Mucosa of descending colon (tissue), 3 donors: ENCODE results near the gene LRP4. TPM values are rescaled to one million over a fixed set of nuclear protein-coding genes. Genes with fewer than 3 reads are reported as not detected.
A peak's percentile ranks its signal among the peaks of the same experiment; 100 is the strongest.

Experiments used
- ATAC-seq: fragments of 200-7000 bp; cut with Tn5 transposase; one replicate; pipeline ENCODE4 v1.9.1; 2020; ENCODE audit warnings: mild to moderate bottlenecking, moderate library complexity
- DNase-seq, 3 donors: peaks; one replicate each; pipeline ENCODE4 v3.0.0-alpha.2; 2020
- H3K36me3 ChIP-seq: fragments of 200-600 bp; one replicate; pipeline ENCODE4 v1.8.0; 2021; ENCODE audit warnings: low read depth, mild to moderate bottlenecking
- H3K4me1 ChIP-seq: fragments of 200-600 bp; one replicate; pipeline ENCODE4 v1.8.0; 2021; ENCODE audit warnings: low read depth, mild to moderate bottlenecking
- H3K4me3 ChIP-seq: fragments of 200-600 bp; one replicate; pipeline ENCODE4 v1.8.0; 2021; ENCODE audit warnings: mild to moderate bottlenecking
- H3K9me3 ChIP-seq: fragments of 200-600 bp; one replicate; pipeline ENCODE4 v1.8.0; 2021; ENCODE audit warnings: mild to moderate bottlenecking
- intact Hi-C, 2 donors: fragments of 100-400 bp; cut with DNase I in 1 of 2; cut with micrococcal nuclease in 1 of 2; formaldehyde crosslinking; loops; one replicate each; pipeline versions ENCODE4 v1.11.0 to v1.11.1; 2022; cut with DNase I, micrococcal nuclease
- total RNA-seq, 3 donors: library from RNA; stranded (reverse); fragmentation: NEBNext Ultra II Directional in 2 of 3; extraction: Animal tissue kit (Norgen Biotek cat#: 25700) in 2 of 3; gene quantifications; one replicate each; pipeline versions ENCODE4 v1.2.1 to v1.2.4, GENCODE V29; 2021 to 2023
- TF ChIP-seq, protein P1 (sequence below): fragments of 200-600 bp; IDR thresholded peaks from one replicate; pipeline ENCODE4 v1.8.0; 2022; ENCODE audit warnings: antibody characterized with exemption, mild to moderate bottlenecking
- donor health status: DM: no; HTN: no; CAD: no; lungs with moderate emphysema.
- donor health status: DM: no; HTN: no; CAD: no.
- donor health status: DM: no; HTN: yes; CAD: no.

LRP4 gene
- total RNA-seq, 3 donors from 2014 or later = 19.7 to 50.0 (median 35.3) TPM

DNA sequence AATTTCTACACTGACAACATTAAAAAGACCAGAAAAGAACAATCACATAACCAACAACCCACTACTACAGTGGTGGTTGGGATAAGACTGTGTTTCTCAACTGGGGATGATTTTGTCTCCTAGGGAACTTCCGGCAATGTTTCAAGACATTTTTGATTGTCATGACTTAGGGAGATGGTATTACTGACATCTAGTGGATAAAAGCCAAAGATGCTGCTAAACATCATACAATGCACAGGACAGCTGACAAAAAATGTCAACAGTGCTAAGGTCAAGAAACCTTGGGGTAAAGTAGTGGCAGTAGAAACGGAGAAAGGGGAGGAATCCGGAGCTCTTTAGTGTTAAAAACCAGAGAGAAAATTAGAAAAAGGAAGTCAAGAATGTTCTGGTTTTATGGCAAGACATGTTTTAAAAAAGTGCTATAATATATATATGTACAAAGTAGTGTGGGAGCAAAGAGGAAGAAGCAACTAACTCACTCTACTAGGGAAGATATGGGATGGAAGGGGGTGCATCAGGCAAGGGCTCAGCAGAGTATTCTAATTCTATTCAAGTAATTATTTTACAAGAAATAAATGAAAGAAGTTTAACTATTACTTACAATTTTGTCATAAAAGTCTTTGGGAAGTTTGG lies 109.4 kb downstream of the LRP4 start:
- no peak for DNase-seq
- Histone ChIP-seq H3K9me3 (no peaks in the 10 kb centered on the region), H3K4me1 (no peaks in the 10 kb centered on the region), H3K4me3 (no peak overlapping the region), H3K36me3 (peaks cover 5% of the 10 kb centered on the region)
- peak; percentile 66 for ATAC-seq
- TF ChIP-seq, protein P1, sequence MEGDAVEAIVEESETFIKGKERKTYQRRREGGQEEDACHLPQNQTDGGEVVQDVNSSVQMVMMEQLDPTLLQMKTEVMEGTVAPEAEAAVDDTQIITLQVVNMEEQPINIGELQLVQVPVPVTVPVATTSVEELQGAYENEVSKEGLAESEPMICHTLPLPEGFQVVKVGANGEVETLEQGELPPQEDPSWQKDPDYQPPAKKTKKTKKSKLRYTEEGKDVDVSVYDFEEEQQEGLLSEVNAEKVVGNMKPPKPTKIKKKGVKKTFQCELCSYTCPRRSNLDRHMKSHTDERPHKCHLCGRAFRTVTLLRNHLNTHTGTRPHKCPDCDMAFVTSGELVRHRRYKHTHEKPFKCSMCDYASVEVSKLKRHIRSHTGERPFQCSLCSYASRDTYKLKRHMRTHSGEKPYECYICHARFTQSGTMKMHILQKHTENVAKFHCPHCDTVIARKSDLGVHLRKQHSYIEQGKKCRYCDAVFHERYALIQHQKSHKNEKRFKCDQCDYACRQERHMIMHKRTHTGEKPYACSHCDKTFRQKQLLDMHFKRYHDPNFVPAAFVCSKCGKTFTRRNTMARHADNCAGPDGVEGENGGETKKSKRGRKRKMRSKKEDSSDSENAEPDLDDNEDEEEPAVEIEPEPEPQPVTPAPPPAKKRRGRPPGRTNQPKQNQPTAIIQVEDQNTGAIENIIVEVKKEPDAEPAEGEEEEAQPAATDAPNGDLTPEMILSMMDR = no peak
- intact Hi-C loops = no loop called here

Other genes starting within 250 kb of the LRP4 start
- 10 to 100 TPM; 76.4 to 95.2 (median 90.6) TPM for gene ARHGAP1, start 217.9 kb downstream of the LRP4 start, total RNA-seq
- 10 to 100 TPM in 2 of 3 donors, 1 to 10 TPM in 1; 8.0 to 13.2 (median 12.8) TPM for gene ZNF408, start 217.5 kb downstream of the LRP4 start, total RNA-seq
- gene F2, start 199.3 kb downstream of the LRP4 start, total RNA-seq = under 1 TPM in 1 of 3 donors, not detected in 2; 0.19 TPM
- gene CKAP5, start 72.3 kb downstream of the LRP4 start, total RNA-seq = 10 to 100 TPM; 50.3 to 74.5 (median 67.8) TPM
- gene CSTPP1, start 18.2 kb upstream of the LRP4 start, total RNA-seq = 10 to 100 TPM; 31.9 to 41.1 (median 32.8) TPM